BE2C (cell line): ENCODE results near the gene DUS1L.

Experiments used
- DNase-seq: peaks from one replicate; pipeline ENCODE4 v3.0.0-alpha.2; 2020
- H3K27me3 ChIP-seq: fragments of 250-450 bp; sonication (Bioruptor Pico); 2 replicates; pipeline ENCODE4 v1.5.1; 2020; ENCODE audit warnings: mild to moderate bottlenecking
- H3K36me3 ChIP-seq: fragments of 250-450 bp; sonication (Bioruptor Pico); 2 replicates; pipeline ENCODE4 v1.5.1; 2020; ENCODE audit warnings: mild to moderate bottlenecking
- H3K4me1 ChIP-seq: fragments of 250-450 bp; sonication (Bioruptor Pico); 2 replicates; pipeline ENCODE4 v1.5.1; 2020
- H3K4me3 ChIP-seq: 2 replicates; pipeline ENCODE4 v1.5.1; 2011; ENCODE audit warnings: low read depth, low read length
- H3K9me3 ChIP-seq: fragments of 250-450 bp; sonication (Bioruptor Pico); 2 replicates; pipeline ENCODE4 v1.5.1; 2020
- CTCF ChIP-seq: IDR thresholded peaks from 2 replicates; pipeline ENCODE4 v1.5.1; 2012; ENCODE audit warnings: mild to moderate bottlenecking, low read depth, low read length

DUS1L gene

DNA sequence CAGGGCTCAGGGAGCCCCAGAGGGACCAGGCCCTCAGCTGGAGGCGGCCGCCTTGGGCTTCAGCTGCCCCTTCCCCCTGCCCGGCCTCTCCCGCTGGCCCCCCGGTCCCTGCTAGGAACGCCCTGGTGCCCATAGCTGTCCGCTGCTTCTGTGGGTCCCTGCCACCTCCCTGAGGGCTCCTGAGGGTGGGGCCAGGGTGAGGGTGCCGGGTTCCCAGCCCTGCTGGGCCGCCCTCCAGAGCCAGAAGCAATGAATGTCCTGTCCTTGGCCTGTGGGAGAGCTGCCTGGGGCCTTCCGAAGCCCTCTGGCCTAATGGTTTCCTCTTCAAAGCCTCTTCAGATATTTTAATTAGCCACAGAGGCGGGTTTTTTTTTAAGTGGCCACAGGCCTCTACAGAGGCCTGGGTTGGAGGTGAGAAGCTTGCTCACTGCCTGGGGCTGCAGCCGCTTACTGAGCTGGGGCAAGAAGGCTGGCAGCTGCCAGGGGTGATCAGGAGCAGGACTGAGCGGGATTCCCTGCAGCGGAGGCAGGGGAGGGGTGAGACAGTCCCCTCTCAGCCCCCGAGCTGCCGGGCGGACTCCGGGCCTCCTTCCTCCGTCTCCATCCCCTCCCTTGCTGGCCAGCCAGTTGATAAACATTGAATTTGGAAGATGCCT, 52.8 kb downstream of the DUS1L start:
- no peaks in the 10 kb centered on the region for H3K9me3 ChIP-seq
- no peak overlapping the region for H3K4me3 ChIP-seq
- peak; percentile 64 for DNase-seq
- H3K36me3 ChIP-seq = peaks cover 5% of the 10 kb centered on the region; the same call in 1 of the 2 replicates
- TF ChIP-seq CTCF = no peak
- H3K4me1 ChIP-seq = peaks cover 23% of the 10 kb centered on the region
- H3K27me3 ChIP-seq = no peaks in the 10 kb centered on the region

- peaks cover 5% of the 10 kb centered on the region; the same call in 1 of the 2 replicates for H3K36me3 ChIP-seq
- no peaks in the 10 kb centered on the region for H3K27me3 ChIP-seq
- no peak for DNase-seq
- no peaks in the 10 kb centered on the region for H3K9me3 ChIP-seq
- TF ChIP-seq CTCF = no peak
- H3K4me3 ChIP-seq = no peak overlapping the region
- H3K4me1 ChIP-seq = peaks cover 23% of the 10 kb centered on the region
Observed at GRCh38 chr17:82012261-82012639, 53.4 kb downstream of the DUS1L start.

- H3K4me3 ChIP-seq = no peak overlapping the region
- no peaks in the 10 kb centered on the region for H3K27me3 ChIP-seq
- peaks cover 26% of the 10 kb centered on the region for H3K4me1 ChIP-seq
- no peaks in the 10 kb centered on the region for H3K9me3 ChIP-seq
- TF ChIP-seq CTCF = no peak
- peaks cover 5% of the 10 kb centered on the region; the same call in 1 of the 2 replicates for H3K36me3 ChIP-seq
- DNase-seq = no peak
Observed at GRCh38 chr17:82011617-82012187, 53.9 kb downstream of the DUS1L start.

- H3K36me3 ChIP-seq = peaks cover 5% of the 10 kb centered on the region; the same call in 1 of the 2 replicates
- no peak for TF ChIP-seq CTCF
- peaks cover 33% of the 10 kb centered on the region for H3K4me1 ChIP-seq
- H3K9me3 ChIP-seq = no peaks in the 10 kb centered on the region
- H3K27me3 ChIP-seq = no peaks in the 10 kb centered on the region
- no peak for DNase-seq
- H3K4me3 ChIP-seq = no peak overlapping the region
Observed at GRCh38 chr17:82010575-82011525, 54.8 kb downstream of the DUS1L start.

GRCh38 chr17:82009413-82009812, 56.2 kb downstream of the DUS1L start:
- Histone ChIP-seq H3K4me1 (peaks cover 32% of the 10 kb centered on the region), H3K4me3 (no peak overlapping the region), H3K36me3 (peaks cover 5% of the 10 kb centered on the region; the same call in 1 of the 2 replicates), H3K27me3 (no peaks in the 10 kb centered on the region), H3K9me3 (no peaks in the 10 kb centered on the region)
- DNase-seq = no peak
- no peak for TF ChIP-seq CTCF
